Stimulated activated memory B cell treated with anti-CD40 and anti-IgM and Interleukin-4, amounts not matched to agents 10 μg/mL and 1 μg/mL and 100 μg/mL, for 72 hours (primary cell): ENCODE results near the gene C6orf62.

Source experiments
- ATAC-seq: fragments of 150-1000 bp; cut with Tn5 transposase; 2 replicates; pipeline ENCODE4 v1.10.0; 2021
- H3K27ac Mint-ChIP-seq: one replicate; pipeline ENCODE4 v1.8.0; 2022; ENCODE audit warnings: mild to moderate bottlenecking, mixed read lengths
- H3K27me3 Mint-ChIP-seq: one replicate; pipeline ENCODE4 v1.8.0; 2022; ENCODE audit warnings: mixed read lengths
- H3K36me3 Mint-ChIP-seq: one replicate; pipeline ENCODE4 v1.8.0; 2022; ENCODE audit warnings: mixed read lengths
- H3K4me1 Mint-ChIP-seq: one replicate; pipeline ENCODE4 v1.8.0; 2022; ENCODE audit warnings: mixed read lengths
- H3K4me3 Mint-ChIP-seq: one replicate; pipeline ENCODE4 v1.8.0; 2022; ENCODE audit warnings: mild to moderate bottlenecking, moderate library complexity, mixed read lengths
- H3K9me3 Mint-ChIP-seq: one replicate; pipeline ENCODE4 v1.8.0; 2022; ENCODE audit warnings: mixed read lengths

C6orf62 gene

GRCh38 chr6:24655215-24655614 is 63.7 kb downstream of the C6orf62 start:
- Mint-ChIP-seq H3K4me3 (no peak overlapping the region), H3K27ac (peak overlapping the region; percentile 58), H3K4me1 (peaks cover 26% of the 10 kb centered on the region), H3K36me3 (peaks cover 62% of the 10 kb centered on the region), H3K9me3 (no peaks in the 10 kb centered on the region), H3K27me3 (no peaks in the 10 kb centered on the region)
- no peak for ATAC-seq
